Duodenal mucosa (tissue), 2 donors: ENCODE measurements around the gene TMEM131.
A peak's percentile ranks its signal among the peaks of the same experiment; 100 is the strongest.
"Not testable (repeated sequence)": the region's sequence is repeated elsewhere in the genome, so short reads cannot be mapped to it uniquely, and the experiment has no call there.

Experiments
- H3K27ac ChIP-seq: one replicate; pipeline ENCODE4 v1.7.0; 2013; ENCODE audit warnings: low read depth, low read length
- H3K27me3 ChIP-seq, 2 donors: one replicate each; pipeline ENCODE4 v1.7.0; 2013; ENCODE audit warnings: low read length in 2 of 2, control low read depth in 1 of 2; ENCODE audit not compliant: insufficient read depth in 2 of 2, control insufficient read depth in 1 of 2
- H3K36me3 ChIP-seq, 2 donors: one replicate each; pipeline ENCODE4 v1.7.0; 2013; ENCODE audit warnings: low read length in 2 of 2, control low read depth in 1 of 2; ENCODE audit not compliant: insufficient read depth in 2 of 2, control insufficient read depth in 1 of 2
- H3K4me1 ChIP-seq, 2 donors: one replicate each; pipeline ENCODE4 v1.7.0; 2013; ENCODE audit warnings: low read length in 2 of 2, control low read depth in 1 of 2; ENCODE audit not compliant: insufficient read depth in 2 of 2, control insufficient read depth in 1 of 2
- H3K4me3 ChIP-seq, 2 donors: one replicate each; pipeline ENCODE4 v1.7.0; 2013; ENCODE audit warnings: low read length in 2 of 2, low read depth in 1 of 2
- H3K9ac ChIP-seq, 2 donors: one replicate each; pipeline ENCODE4 v1.7.0; 2013; ENCODE audit warnings: low read length in 2 of 2, low read depth in 1 of 2
- H3K9me3 ChIP-seq, 2 donors: one replicate each; pipeline ENCODE4 v1.7.0; 2013; ENCODE audit warnings: low read length in 2 of 2, control low read depth in 1 of 2; ENCODE audit not compliant: control insufficient read depth in 1 of 2

The TMEM131 gene, protein sequence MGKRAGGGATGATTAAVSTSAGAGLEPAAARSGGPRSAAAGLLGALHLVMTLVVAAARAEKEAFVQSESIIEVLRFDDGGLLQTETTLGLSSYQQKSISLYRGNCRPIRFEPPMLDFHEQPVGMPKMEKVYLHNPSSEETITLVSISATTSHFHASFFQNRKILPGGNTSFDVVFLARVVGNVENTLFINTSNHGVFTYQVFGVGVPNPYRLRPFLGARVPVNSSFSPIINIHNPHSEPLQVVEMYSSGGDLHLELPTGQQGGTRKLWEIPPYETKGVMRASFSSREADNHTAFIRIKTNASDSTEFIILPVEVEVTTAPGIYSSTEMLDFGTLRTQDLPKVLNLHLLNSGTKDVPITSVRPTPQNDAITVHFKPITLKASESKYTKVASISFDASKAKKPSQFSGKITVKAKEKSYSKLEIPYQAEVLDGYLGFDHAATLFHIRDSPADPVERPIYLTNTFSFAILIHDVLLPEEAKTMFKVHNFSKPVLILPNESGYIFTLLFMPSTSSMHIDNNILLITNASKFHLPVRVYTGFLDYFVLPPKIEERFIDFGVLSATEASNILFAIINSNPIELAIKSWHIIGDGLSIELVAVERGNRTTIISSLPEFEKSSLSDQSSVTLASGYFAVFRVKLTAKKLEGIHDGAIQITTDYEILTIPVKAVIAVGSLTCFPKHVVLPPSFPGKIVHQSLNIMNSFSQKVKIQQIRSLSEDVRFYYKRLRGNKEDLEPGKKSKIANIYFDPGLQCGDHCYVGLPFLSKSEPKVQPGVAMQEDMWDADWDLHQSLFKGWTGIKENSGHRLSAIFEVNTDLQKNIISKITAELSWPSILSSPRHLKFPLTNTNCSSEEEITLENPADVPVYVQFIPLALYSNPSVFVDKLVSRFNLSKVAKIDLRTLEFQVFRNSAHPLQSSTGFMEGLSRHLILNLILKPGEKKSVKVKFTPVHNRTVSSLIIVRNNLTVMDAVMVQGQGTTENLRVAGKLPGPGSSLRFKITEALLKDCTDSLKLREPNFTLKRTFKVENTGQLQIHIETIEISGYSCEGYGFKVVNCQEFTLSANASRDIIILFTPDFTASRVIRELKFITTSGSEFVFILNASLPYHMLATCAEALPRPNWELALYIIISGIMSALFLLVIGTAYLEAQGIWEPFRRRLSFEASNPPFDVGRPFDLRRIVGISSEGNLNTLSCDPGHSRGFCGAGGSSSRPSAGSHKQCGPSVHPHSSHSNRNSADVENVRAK (N-terminal part only)

DNA sequence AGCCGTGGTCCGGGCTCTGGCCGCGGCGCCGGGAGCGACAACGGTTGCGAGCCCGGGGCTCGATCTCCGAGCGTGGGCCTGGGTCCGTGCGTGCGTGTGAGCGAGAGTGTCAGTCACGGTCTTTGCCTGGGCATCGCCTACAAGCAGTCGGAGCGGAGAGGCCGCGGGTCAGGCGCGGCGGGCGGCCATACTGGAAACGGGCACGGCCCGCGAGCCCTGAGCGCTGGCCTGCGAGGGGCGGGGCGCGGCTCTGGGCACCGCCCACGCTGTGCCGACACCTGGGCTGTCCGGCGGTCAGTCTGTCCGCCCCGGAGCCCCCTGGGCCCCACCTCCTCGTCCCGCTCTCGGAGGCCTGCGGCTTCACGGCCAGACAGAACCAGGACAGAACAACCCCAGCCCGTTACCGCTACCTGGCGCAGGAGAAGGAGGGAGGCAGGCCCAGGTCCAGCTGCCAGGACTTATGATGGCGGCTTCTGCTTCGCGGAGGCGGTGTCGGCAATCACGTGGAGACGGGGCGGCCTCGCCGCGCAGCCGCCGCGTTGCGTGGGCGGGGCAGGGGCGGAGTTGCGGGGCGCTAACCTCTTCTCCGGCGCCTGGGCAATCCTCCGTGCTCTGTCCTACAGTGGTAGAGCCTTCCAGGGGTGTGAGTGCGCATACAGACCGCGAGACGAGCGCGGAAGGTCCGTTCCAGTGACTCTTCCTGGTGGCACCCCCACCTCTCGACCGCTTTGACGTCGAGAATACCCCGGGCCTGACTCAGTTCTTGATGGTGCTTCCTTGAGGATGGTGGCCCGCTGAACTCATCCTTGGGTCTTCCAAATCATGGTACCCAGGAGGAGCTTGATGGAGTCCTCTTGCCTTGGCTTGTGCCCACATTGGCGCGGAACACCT, at the start of gene TMEM131:
Gene TMEM131 (minus strand): TSS at position 215 of the 891 bp plus-strand sequence. CDS start 286 bp downstream, outside the sequence.
- peaks cover 31 to 32% of the 10 kb centered on the region in 2 donors for H3K4me1 ChIP-seq
- peak within 1 kb of the TSS; percentile 87 to 98 for H3K4me3 ChIP-seq

DNA sequence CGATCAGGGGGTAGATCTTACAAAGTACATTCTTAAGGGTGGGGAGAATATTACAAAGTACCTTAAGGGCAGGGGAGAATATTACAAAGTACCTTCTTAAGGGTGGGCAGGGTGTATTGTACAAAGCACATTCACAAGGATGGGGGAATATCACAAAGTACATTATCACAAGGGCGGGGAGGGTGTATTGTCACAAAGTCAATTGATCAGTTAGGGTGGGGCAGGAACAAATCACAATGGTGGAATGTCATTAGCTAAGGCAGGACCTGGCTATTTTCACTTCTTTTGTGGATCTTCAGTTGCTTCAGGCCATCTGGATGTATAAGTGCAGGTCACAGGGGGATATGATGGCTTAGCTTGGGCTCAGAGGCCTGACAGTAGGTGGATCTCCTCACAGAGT, 49.0 kb upstream of the TMEM131 start:
- not testable (repeated sequence) for H3K36me3 ChIP-seq, H3K27ac ChIP-seq, H3K9me3 ChIP-seq, H3K27me3 ChIP-seq, H3K4me3 ChIP-seq, H3K9ac ChIP-seq
- peaks cover 10 to 11% of the 10 kb centered on the region in 2 donors for H3K4me1 ChIP-seq

More for the DNA sequence above, at the start of gene TMEM131:
- Histone ChIP-seq H3K9ac (peak within 1 kb of the TSS; percentile 79 to 80), H3K27ac (peak within 1 kb of the TSS; percentile 93), H3K27me3 (no peaks in the 10 kb centered on the region), H3K9me3 (no peaks in the 10 kb centered on the region), H3K36me3 (no peaks in the 10 kb centered on the region)

DNA sequence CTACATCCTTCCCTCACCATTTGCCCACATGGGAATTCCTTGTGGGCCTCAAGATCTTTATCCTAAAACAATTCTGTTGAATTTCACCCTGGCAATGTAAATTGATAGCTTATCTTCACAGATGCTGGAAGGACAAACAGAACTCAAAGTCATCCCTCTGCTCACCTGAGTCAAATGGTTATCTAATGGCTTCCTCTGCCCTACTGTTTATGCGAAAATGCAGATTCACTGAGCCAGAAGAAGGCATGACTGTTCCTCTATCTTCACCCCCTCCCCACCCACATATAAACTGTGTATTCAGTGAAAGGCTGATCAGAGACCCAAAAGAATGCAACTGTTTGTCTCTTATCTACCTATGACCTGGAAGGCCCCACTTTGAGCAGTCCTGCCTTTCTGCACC, 47.4 kb upstream of the TMEM131 start:
- Histone ChIP-seq H3K36me3 (no peaks in the 10 kb centered on the region), H3K27me3 (no peaks in the 10 kb centered on the region), H3K27ac (no peak overlapping the region), H3K9me3 (peaks cover 0 to 2% of the 10 kb centered on the region in 2 donors), H3K9ac (no peak overlapping the region), H3K4me3 (no peak overlapping the region), H3K4me1 (peaks cover 20 to 22% of the 10 kb centered on the region in 2 donors)

DNA sequence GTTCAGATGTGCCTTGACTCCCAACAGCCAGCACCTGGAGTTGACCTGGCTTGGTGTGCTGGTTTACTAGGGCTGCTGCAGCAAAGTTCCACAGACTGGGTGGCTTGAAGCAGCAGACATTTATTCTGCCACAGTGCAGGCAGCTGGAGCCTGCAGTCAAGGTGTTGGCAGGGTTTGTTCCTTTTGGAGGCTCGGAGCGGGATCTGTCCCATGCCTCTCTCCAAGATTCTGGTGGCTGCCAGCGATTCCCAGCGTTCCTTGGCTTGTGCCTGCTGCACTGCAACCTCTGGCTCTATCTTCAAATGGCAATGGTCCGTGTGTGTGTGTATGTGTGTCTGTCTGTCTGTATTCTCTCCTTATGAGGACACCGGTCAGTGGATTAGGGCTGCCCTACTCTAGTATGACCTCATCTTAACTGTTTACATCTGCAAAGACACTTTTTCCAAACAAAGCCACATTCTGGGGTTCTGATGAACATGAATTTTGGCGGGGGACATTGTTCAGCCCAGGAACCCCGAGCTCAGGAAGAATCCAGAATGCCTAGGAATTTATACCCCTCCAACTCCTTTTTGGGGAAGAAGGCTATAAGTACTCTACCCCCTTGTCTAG, 44.7 kb upstream of the TMEM131 start:
- Histone ChIP-seq H3K27ac (no peak overlapping the region), H3K9me3 (peaks cover 0 to 2% of the 10 kb centered on the region in 2 donors), H3K27me3 (no peaks in the 10 kb centered on the region), H3K36me3 (no peaks in the 10 kb centered on the region), H3K4me3 (no peak overlapping the region), H3K4me1 (peaks cover 25 to 38% of the 10 kb centered on the region in 2 donors), H3K9ac (no peak overlapping the region)

DNA sequence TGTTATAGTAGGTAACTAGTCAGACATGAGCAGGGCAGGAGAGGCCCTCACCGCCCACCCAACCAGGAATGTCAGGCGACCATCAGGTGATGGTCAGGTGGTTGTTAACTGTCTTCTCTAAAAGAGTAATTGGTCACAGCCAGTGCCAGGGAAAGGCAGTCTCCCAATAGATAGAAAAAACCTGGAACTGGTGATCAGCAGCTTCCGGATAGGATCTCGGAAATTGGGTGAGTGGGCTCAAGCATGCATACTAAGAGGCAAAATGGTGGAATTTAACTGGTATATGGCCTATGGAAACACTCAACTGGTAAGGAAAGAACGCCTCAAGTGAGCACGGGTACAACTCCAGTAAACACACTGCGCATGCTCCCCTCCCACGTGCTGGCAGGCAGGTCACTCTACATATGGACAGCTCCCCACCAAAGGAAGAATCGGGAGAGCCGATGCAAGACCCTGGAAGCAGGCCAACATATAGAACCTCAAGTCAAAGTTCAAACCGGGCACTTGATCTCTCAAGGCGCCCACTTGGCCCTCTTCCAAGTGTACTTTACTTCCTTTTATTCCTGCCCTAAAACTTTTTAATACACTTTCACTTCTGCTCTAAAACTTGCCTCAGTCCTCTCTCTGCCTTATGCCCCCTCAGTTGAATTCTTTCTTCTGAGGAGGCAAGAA, 43.5 kb upstream of the TMEM131 start:
- Histone ChIP-seq H3K4me3 (peak overlapping the region; percentile 3 to 16), H3K27ac (no peak overlapping the region), H3K9ac (no peak overlapping the region), H3K9me3 (no peaks in the 10 kb centered on the region), H3K27me3 (no peaks in the 10 kb centered on the region), H3K36me3 (no peaks in the 10 kb centered on the region), H3K4me1 (peaks cover 28 to 42% of the 10 kb centered on the region in 2 donors)

DNA sequence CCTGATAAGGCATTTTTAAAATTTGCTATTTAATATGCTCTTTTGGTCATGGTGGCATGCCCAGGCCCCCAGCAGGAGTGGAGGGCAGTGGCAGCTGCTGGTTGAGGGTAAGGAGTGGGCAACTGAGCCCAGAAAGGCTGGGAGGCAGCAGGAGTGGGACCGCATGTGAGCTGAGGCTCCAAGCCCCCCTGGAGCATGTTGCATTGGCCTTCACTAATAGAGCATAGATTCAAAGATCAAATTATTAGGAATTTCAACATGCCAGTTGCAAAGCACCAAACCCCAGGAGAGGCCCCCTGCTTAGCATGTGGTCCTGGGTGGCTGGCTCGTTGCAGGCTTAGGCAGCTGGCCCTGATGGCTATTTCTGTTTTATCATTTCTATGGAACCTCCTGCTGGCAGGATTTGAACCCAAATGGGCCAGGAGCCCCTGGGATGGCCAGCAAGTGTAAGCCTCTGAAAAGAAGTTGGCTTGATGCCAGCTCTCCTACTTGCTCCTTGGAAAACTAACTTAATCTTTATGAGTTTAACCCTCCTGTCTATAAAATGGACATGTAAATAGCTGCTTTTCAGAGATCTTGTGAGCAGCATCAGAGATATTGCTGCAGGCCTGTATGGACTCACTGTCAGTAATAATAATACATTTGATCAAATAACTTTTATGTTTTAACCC, 42.1 kb upstream of the TMEM131 start:
- no peaks in the 10 kb centered on the region for H3K27me3 ChIP-seq
- no peak overlapping the region for H3K27ac ChIP-seq
- peaks cover 41 to 45% of the 10 kb centered on the region in 2 donors for H3K4me1 ChIP-seq
- no peak overlapping the region for H3K9ac ChIP-seq
- H3K4me3 ChIP-seq = no peak overlapping the region
- no peaks in the 10 kb centered on the region for H3K36me3 ChIP-seq
- H3K9me3 ChIP-seq = no peaks in the 10 kb centered on the region

DNA sequence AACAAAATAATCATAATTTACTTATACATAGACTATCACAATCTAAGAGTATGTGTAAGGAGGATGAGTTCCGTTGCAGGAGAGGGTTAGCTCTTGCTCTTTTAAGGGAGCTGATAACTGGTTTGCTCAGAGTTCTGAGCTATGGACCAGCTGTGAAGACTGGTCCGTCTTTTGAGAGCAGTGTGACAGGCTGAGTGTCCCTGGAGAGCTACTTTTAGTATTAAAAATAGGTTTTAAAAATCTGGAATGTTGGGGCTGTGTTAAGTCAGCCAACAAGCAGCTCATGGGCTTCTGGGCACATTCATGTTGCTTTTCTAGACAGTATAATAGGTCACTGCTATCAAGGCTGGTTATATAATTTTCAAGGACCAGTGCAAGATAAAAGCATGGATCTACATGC, 41.5 kb upstream of the TMEM131 start:
- H3K4me1 ChIP-seq = peaks cover 41 to 45% of the 10 kb centered on the region in 2 donors
- H3K27ac ChIP-seq = no peak overlapping the region
- H3K36me3 ChIP-seq = no peaks in the 10 kb centered on the region
- no peaks in the 10 kb centered on the region for H3K27me3 ChIP-seq
- H3K9ac ChIP-seq = no peak overlapping the region
- no peaks in the 10 kb centered on the region for H3K9me3 ChIP-seq
- H3K4me3 ChIP-seq = no peak overlapping the region

DNA sequence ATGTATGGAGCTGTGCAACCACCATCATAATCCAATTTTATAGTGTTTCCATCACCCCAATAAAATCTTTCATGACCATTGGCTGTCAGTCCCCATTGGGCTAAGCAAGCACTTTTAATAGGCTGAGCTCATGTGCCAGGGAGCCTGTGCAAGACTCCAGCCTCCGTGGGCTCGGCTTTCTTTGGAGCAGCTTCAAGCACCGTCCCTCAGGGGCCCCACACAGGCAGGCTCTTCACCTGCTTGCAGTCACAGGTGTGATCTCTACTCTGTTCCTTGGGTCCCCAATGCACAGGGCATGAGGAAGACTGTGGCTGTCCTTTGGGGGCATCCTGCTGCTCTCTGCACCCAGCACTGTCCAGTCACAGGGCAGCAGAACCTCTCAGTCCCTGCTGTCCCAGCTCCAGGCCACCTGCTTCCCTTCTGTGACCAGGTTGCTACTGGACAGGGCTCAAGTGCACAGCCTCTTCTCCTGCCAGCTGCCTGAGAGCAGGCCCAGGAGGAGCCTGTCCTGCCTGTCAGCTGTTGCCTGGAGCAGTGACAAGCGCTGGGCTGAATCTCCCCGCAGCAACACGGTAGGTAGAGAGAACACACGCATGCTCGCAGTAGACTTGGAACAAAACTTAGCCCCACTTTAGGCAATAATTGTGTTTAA, 40.7 kb upstream of the TMEM131 start:
- H3K4me1 ChIP-seq = peaks cover 41 to 45% of the 10 kb centered on the region in 2 donors
- no peaks in the 10 kb centered on the region for H3K36me3 ChIP-seq
- H3K27me3 ChIP-seq = no peaks in the 10 kb centered on the region
- H3K4me3 ChIP-seq = no peak overlapping the region
- no peaks in the 10 kb centered on the region for H3K9me3 ChIP-seq
- no peak overlapping the region for H3K9ac ChIP-seq
- no peak overlapping the region for H3K27ac ChIP-seq
